GM21737 (cell line): ENCODE results near the gene FGD3.
"Not testable (repeated sequence)": the region's sequence is repeated elsewhere in the genome, so short reads cannot be mapped to it uniquely, and the experiment has no call there.

ENCODE experiments used
- ATAC-seq: cut with Tn5 transposase; IDR thresholded peaks from one replicate; pipeline ENCODE4 v1.9.1; 2021; ENCODE audit warnings: mild to moderate bottlenecking, moderate library complexity; ENCODE audit not compliant: unreplicated experiment

Gene FGD3

GRCh38 chr9:92976431-92976830 is 29.1 kb downstream of the FGD3 start:
- ATAC-seq: no peak

- ATAC-seq: no peak
Observed at GRCh38 chr9:92977279-92977678, 30.0 kb downstream of the FGD3 start.

- ATAC-seq: no peak
Observed at GRCh38 chr9:92978345-92978875, 31.1 kb downstream of the FGD3 start.

GRCh38 chr9:92979283-92980056 is 32.1 kb downstream of the FGD3 start:
- no peak for ATAC-seq

GRCh38 chr9:92980085-92980745 is 32.9 kb downstream of the FGD3 start:
- ATAC-seq: no peak

GRCh38 chr9:92982130-92982529 is 34.8 kb downstream of the FGD3 start:
- no peak for ATAC-seq

- no peak for ATAC-seq
Observed at GRCh38 chr9:92983984-92984589, 36.8 kb downstream of the FGD3 start.

- ATAC-seq: no peak
Observed at GRCh38 chr9:92984976-92985375, 37.7 kb downstream of the FGD3 start.

GRCh38 chr9:92986176-92987119 is 39.1 kb downstream of the FGD3 start:
- no peak for ATAC-seq

GRCh38 chr9:92988215-92988768 is 41.0 kb downstream of the FGD3 start:
- no peak for ATAC-seq

- ATAC-seq: no peak
Observed at GRCh38 chr9:92989561-92989960, 42.2 kb downstream of the FGD3 start.

GRCh38 chr9:92990461-92990860 is 43.1 kb downstream of the FGD3 start:
- ATAC-seq: no peak

- no peak for ATAC-seq
Observed at GRCh38 chr9:92992549-92992948, 45.2 kb downstream of the FGD3 start.

- ATAC-seq: not testable (repeated sequence)
Observed at GRCh38 chr9:92998871-92999270, 51.5 kb downstream of the FGD3 start.

- no peak for ATAC-seq
Observed at GRCh38 chr9:93001031-93001430, 53.7 kb downstream of the FGD3 start.

GRCh38 chr9:93002700-93003099 is 55.4 kb downstream of the FGD3 start:
- no peak for ATAC-seq

GRCh38 chr9:93003552-93004407 is 56.5 kb downstream of the FGD3 start:
- no peak for ATAC-seq

- no peak for ATAC-seq
Observed at GRCh38 chr9:93004561-93004960, 57.2 kb downstream of the FGD3 start.

- ATAC-seq: no peak
Observed at GRCh38 chr9:93005876-93006275, 58.6 kb downstream of the FGD3 start.
